Neuronal stem cell (in vitro differentiated cells): ENCODE results near the gene VWA5B2. TPM values are rescaled to one million over a fixed set of nuclear protein-coding genes. Genes with fewer than 3 reads are reported as not detected.

Experiments
- DNase-seq: peaks from one replicate; pipeline ENCODE4 v3.0.0-alpha.2; 2013; ENCODE audit warnings: low spot score
- H2AFZ ChIP-seq: one replicate; pipeline ENCODE4 v1.6.1; 2013; ENCODE audit warnings: mild to moderate bottlenecking, low read length, inconsistent platforms
- H2AK5ac ChIP-seq: 2 replicates; pipeline ENCODE4 v1.6.1; 2013; ENCODE audit warnings: low read depth, mild to moderate bottlenecking, inconsistent platforms, low read length, moderate library complexity, mixed read lengths
- H2BK120ac ChIP-seq: 2 replicates; pipeline ENCODE4 v1.6.1; 2013; ENCODE audit warnings: low read depth, mild to moderate bottlenecking, inconsistent platforms, low read length, moderate library complexity, mixed read lengths
- H2BK12ac ChIP-seq: one replicate; pipeline ENCODE4 v1.6.1; 2013; ENCODE audit warnings: low read length, inconsistent platforms
- H2BK15ac ChIP-seq: 2 replicates; pipeline ENCODE4 v1.6.1; 2013; ENCODE audit warnings: mild to moderate bottlenecking, low read length, inconsistent platforms, mixed read lengths
- H2BK5ac ChIP-seq: one replicate; pipeline ENCODE4 v1.6.1; 2013; ENCODE audit warnings: inconsistent platforms, mild to moderate bottlenecking, low read length, moderate library complexity
- H3K14ac ChIP-seq: one replicate; pipeline ENCODE4 v1.6.1; 2013; ENCODE audit warnings: low read length, inconsistent platforms
- H3K18ac ChIP-seq: 2 replicates; pipeline ENCODE4 v1.6.1; 2013; ENCODE audit warnings: low read length, inconsistent platforms
- H3K23ac ChIP-seq: 2 replicates; pipeline ENCODE4 v1.6.1; 2013; ENCODE audit warnings: low read depth, mild to moderate bottlenecking, mixed read lengths, low read length, inconsistent platforms; ENCODE audit not compliant: poor library complexity
- H3K27ac ChIP-seq: replicated peaks from 3 replicates; pipeline ENCODE4 v1.5.1; 2013; ENCODE audit warnings: low read length, inconsistent platforms
- H3K27me3 ChIP-seq, 3 experiments: 2 replicates each; pipeline ENCODE4 v1.6.1; 2013; ENCODE audit warnings: low read length in 3 of 3, mild to moderate bottlenecking in 2 of 3, inconsistent platforms in 1 of 3, low read depth in 1 of 3, mixed read lengths in 1 of 3, moderate library complexity in 1 of 3; ENCODE audit not compliant: control insufficient read depth in 3 of 3, insufficient read depth in 3 of 3
- H3K36me3 ChIP-seq, 2 donors: replicated peaks in 1 of 2; 2 replicates each; pipeline ENCODE4 v1.6.1; 2013; ENCODE audit warnings: low read length in 2 of 2; ENCODE audit not compliant: control insufficient read depth in 2 of 2, insufficient read depth in 2 of 2
- H3K4ac ChIP-seq: 2 replicates; pipeline ENCODE4 v1.6.1; 2013; ENCODE audit warnings: inconsistent platforms, mild to moderate bottlenecking, low read length, moderate library complexity
- H3K4me1 ChIP-seq, 2 donors: 1 replicate in 1 of 2; 2 replicates in 1 of 2; pipeline ENCODE4 v1.6.1; 2013; ENCODE audit warnings: low read length in 2 of 2, low read depth in 1 of 2; ENCODE audit not compliant: control insufficient read depth in 2 of 2, insufficient read depth in 1 of 2
- H3K4me2 ChIP-seq: one replicate; pipeline ENCODE4 v1.6.1; 2013; ENCODE audit warnings: mild to moderate bottlenecking, low read length, inconsistent platforms; ENCODE audit not compliant: insufficient read depth, poor library complexity, severe bottlenecking
- H3K4me3 ChIP-seq, 2 donors: 2 replicates each; pipeline ENCODE4 v1.5.1; 2013; ENCODE audit warnings: low read length in 2 of 2, mild to moderate bottlenecking in 2 of 2, inconsistent platforms in 1 of 2, moderate library complexity in 1 of 2
- H3K79me1 ChIP-seq: one replicate; pipeline ENCODE4 v1.6.1; 2013; ENCODE audit warnings: low read depth, mild to moderate bottlenecking, inconsistent platforms, low read length, moderate library complexity
- H3K9ac ChIP-seq: one replicate; pipeline ENCODE4 v1.6.1; 2013; ENCODE audit warnings: mild to moderate bottlenecking, low read depth, low read length, inconsistent platforms; ENCODE audit not compliant: poor library complexity
- H3K9me3 ChIP-seq, 2 donors: replicated peaks in 1 of 2; 2 replicates each; pipeline versions ENCODE3 to v1.6.1; 2013; ENCODE audit warnings: low read length in 2 of 2, mild to moderate bottlenecking in 2 of 2, inconsistent platforms in 1 of 2, low read depth in 1 of 2, mixed read lengths in 1 of 2, moderate library complexity in 1 of 2; ENCODE audit not compliant: control insufficient read depth in 2 of 2, insufficient read depth in 1 of 2
- H4K8ac ChIP-seq: one replicate; pipeline ENCODE4 v1.6.1; 2013; ENCODE audit warnings: low read depth, mild to moderate bottlenecking, inconsistent platforms, low read length, moderate library complexity
- H4K91ac ChIP-seq: one replicate; pipeline ENCODE4 v1.6.1; 2013; ENCODE audit warnings: low read length, low read depth, mild to moderate bottlenecking, inconsistent platforms; ENCODE audit not compliant: poor library complexity
- WGBS, 2 donors: extraction: QIAGEN DNeasy Blood & Tissue Kit; methylation state at CpG; one replicate each; pipeline ENCODE4 v1.1.7; 2013; ENCODE audit warnings: missing lambda C conversion rate in 2 of 2, mixed read lengths in 1 of 2; ENCODE audit not compliant: insufficient read length in 2 of 2, insufficient replicate concordance in 1 of 2; ENCODE audit errors: extremely low coverage in 2 of 2; 5-methylcytosine and 5-hydroxymethylcytosine counted together
- polyA plus RNA-seq, 2 experiments: library from polyadenylated mRNA; stranded (reverse); fragments of 200-250 nt; gene quantifications; one replicate each; pipeline ENCODE4 v1.2.3, GENCODE V29; 2013

The VWA5B2 gene
- polyA plus RNA-seq (2013, experiment 1 of 2) = 0.13 TPM
- polyA plus RNA-seq (2013, experiment 2 of 2) = 0.21 TPM

- Histone ChIP-seq H3K9me3 (peaks cover 0 to 2% of the 10 kb centered on the region in 2 donors), H3K4me1 (peaks cover 4 to 6% of the 10 kb centered on the region in 2 donors), H3K4me3 (peak within 1 kb of the TSS; percentile 46 to 78), H4K8ac (peak within 1 kb of the TSS; percentile 82), H2BK120ac (no peak within 1 kb of the TSS), H3K36me3 (no peaks in the 10 kb centered on the region), H3K27me3 (peaks cover 31 to 89% (median 56%) of the 10 kb centered on the region in 3 experiments), H2AFZ (peak within 1 kb of the TSS; percentile 97), H3K14ac (peak within 1 kb of the TSS; percentile 82), H3K18ac (peak within 1 kb of the TSS; percentile 89), H4K91ac (no peak within 1 kb of the TSS), H2BK12ac (no peak within 1 kb of the TSS), H3K9ac (peak within 1 kb of the TSS; percentile 70), H3K23ac (peak within 1 kb of the TSS; percentile 73), H3K4ac (no peak within 1 kb of the TSS), H3K27ac (no peak within 1 kb of the TSS), H2BK15ac (peak within 1 kb of the TSS; percentile 81), H3K79me1 (peaks cover 2% of the 10 kb centered on the region), H3K4me2 (peak within 1 kb of the TSS; percentile 80), H2AK5ac (peak within 1 kb of the TSS; percentile 75), H2BK5ac (no peak within 1 kb of the TSS)
- WGBS, 2 donors = no CpG with 5 or more reads among the region's 66 CpGs
- DNase-seq = peak; percentile 71
Observed at GRCh38 chr3:184229394-184230080, at the start of gene VWA5B2. Gene VWA5B2 (plus strand): TSS chr3:184229585. CDS start chr3:184230529, 944 bp downstream.

- Histone ChIP-seq H3K4me2 (no peak overlapping the region), H3K79me1 (peaks cover 5% of the 10 kb centered on the region), H3K9me3 (no peaks in the 10 kb centered on the region), H2BK120ac (no peak overlapping the region), H2AFZ (no peak overlapping the region), H3K27me3 (no peaks in the 10 kb centered on the region), H2BK12ac (no peak overlapping the region), H4K8ac (no peak overlapping the region), H3K23ac (no peak overlapping the region), H2AK5ac (no peak overlapping the region), H2BK5ac (no peak overlapping the region), H3K4ac (no peak overlapping the region), H3K4me1 (peaks cover 14 to 20% of the 10 kb centered on the region in 2 donors), H3K14ac (no peak overlapping the region), H3K9ac (peak overlapping the region; percentile 2), H2BK15ac (no peak overlapping the region), H4K91ac (no peak overlapping the region), H3K18ac (no peak overlapping the region), H3K4me3 (no peak overlapping the region), H3K27ac (no peak overlapping the region), H3K36me3 (peaks cover 59 to 83% of the 10 kb centered on the region in 2 donors)
- WGBS, 2 donors = no CpG with 5 or more reads among the region's 6 CpGs
- DNase-seq = no peak
Observed at GRCh38 chr3:184180165-184180564, 49.2 kb upstream of the VWA5B2 start.

GRCh38 chr3:184181596-184181995 lies 47.8 kb upstream of the VWA5B2 start:
- DNase-seq = no peak
- H2AK5ac ChIP-seq = no peak overlapping the region
- H3K79me1 ChIP-seq = peaks cover 10% of the 10 kb centered on the region
- H2BK15ac ChIP-seq = no peak overlapping the region
- no peak overlapping the region for H3K4ac ChIP-seq
- H2BK12ac ChIP-seq = no peak overlapping the region
- H3K18ac ChIP-seq = no peak overlapping the region
- H3K27me3 ChIP-seq = no peaks in the 10 kb centered on the region
- H3K23ac ChIP-seq = no peak overlapping the region
- no peak overlapping the region for H3K9ac ChIP-seq
- no peak overlapping the region for H2BK120ac ChIP-seq
- no peak overlapping the region for H2BK5ac ChIP-seq
- H2AFZ ChIP-seq = no peak overlapping the region
- H3K36me3 ChIP-seq = peaks cover 59 to 83% of the 10 kb centered on the region in 2 donors
- H3K14ac ChIP-seq = no peak overlapping the region
- no peak overlapping the region for H3K27ac ChIP-seq
- no peak overlapping the region for H3K4me2 ChIP-seq
- peaks cover 10 to 18% of the 10 kb centered on the region in 2 donors for H3K4me1 ChIP-seq
- no peak overlapping the region for H3K4me3 ChIP-seq
- no peak overlapping the region for H4K8ac ChIP-seq
- H3K9me3 ChIP-seq = no peaks in the 10 kb centered on the region
- H4K91ac ChIP-seq = no peak overlapping the region
- no CpG with 5 or more reads among the region's 9 CpGs for WGBS, 2 donors

DNA sequence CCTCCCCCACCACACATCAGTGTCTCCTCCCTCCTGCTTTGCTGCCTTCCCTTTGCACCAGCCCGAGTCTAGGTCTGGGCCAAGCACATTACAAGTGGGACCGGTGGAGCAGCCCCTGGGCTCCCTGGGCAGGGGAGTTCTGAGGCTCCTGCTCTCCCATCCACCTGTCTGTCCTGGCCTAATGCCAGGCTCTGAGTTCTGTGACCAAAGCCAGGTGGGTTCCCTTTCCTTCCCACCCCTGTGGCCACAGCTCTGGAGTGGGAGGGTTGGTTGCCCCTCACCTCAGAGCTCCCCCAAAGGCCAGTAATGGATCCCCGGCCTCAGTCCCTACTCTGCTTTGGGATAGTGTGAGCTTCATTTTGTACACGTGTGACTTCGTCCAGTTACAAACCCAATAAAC lies 45.7 kb upstream of the VWA5B2 start:
- WGBS, 2 donors = no CpG with 5 or more reads among the region's 5 CpGs
- Histone ChIP-seq H3K79me1 (peaks cover 11% of the 10 kb centered on the region), H3K4me3 (no peak overlapping the region), H3K9me3 (no peaks in the 10 kb centered on the region), H4K91ac (no peak overlapping the region), H3K9ac (no peak overlapping the region), H2AFZ (no peak overlapping the region), H2BK5ac (no peak overlapping the region), H4K8ac (no peak overlapping the region), H3K14ac (no peak overlapping the region), H3K18ac (no peak overlapping the region), H2BK120ac (no peak overlapping the region), H3K27ac (no peak overlapping the region), H2BK15ac (no peak overlapping the region), H3K4me2 (no peak overlapping the region), H2AK5ac (no peak overlapping the region), H3K4ac (no peak overlapping the region), H3K36me3 (peaks cover 56 to 77% of the 10 kb centered on the region in 2 donors), H3K4me1 (peaks cover 4 to 7% of the 10 kb centered on the region in 2 donors), H2BK12ac (no peak overlapping the region), H3K27me3 (no peaks in the 10 kb centered on the region), H3K23ac (no peak overlapping the region)
- DNase-seq = no peak
